Measurements from ENCODE around the gene FAAP100. TPM values are rescaled to one million over a fixed set of nuclear protein-coding genes. Genes with fewer than 3 reads are reported as not detected.

Gene FAAP100
- total and polyA plus RNA-seq, 2 experiments from 2014 or later: 25.2 to 44.9 TPM

- Histone ChIP-seq H3F3A (ENCODE audit: insufficient read depth) (no peaks in the 10 kb centered on the region), H3K9me3 (ENCODE audit: low read depth) (no peaks in the 10 kb centered on the region), H4K20me1 (ENCODE audit: insufficient read depth) (no peaks in the 10 kb centered on the region), H3K9ac (no peak overlapping the region), H2AFZ (no peak overlapping the region), H3K27me3 (replicated peaks; ENCODE audit: insufficient read depth) (peaks cover 7% of the 10 kb centered on the region; the same call in 1 of the 2 replicates), H3K9me2 (ENCODE audit: insufficient read depth) (no peaks in the 10 kb centered on the region), H3K79me2 (ENCODE audit: insufficient read depth) (no peaks in the 10 kb centered on the region), H3K4me2 (ENCODE audit: unreplicated experiment) (no peak overlapping the region), H3K4me3 (no peak overlapping the region), H3K36me3 (ENCODE audit: low read depth) (no peaks in the 10 kb centered on the region), H3K4me1 (ENCODE audit: insufficient read depth) (no peaks in the 10 kb centered on the region), H3K27ac (no peak overlapping the region)
- WGBS, 2 experiments (ENCODE audit: low coverage in 1 of 2, low lambda C conversion rate in 2 of 2, missing lambda C conversion rate in 2 of 2): 79 to 82% methylated on average over 16 of the region's 16 CpGs
- no peak for DNase-seq
- TF ChIP-seq EZH2 (IDR thresholded peaks at IDR 0.05; ENCODE audit: insufficient read depth, poor library complexity, severe bottlenecking) (no peak), EZH2phosphoT487 (IDR thresholded peaks at IDR 0.05; ENCODE audit: insufficient read depth, low read depth) (no peak)
- in situ Hi-C loops (cut with MboI): no loop called here
Measured at GRCh38 chr17:81493198-81494038, 58.7 kb downstream of the FAAP100 start.

- 72 to 79% methylated on average over 8 to 9 of the region's 9 CpGs for WGBS, 2 experiments (ENCODE audit: low coverage in 1 of 2, low lambda C conversion rate in 2 of 2, missing lambda C conversion rate in 2 of 2)
- DNase-seq: no peak
Measured at GRCh38 chr17:81492706-81493105, 59.4 kb downstream of the FAAP100 start.

GRCh38 chr17:81492202-81492601, 60.0 kb downstream of the FAAP100 start:
- in situ Hi-C loops (cut with MboI): no loop called here
- no peaks in the 10 kb centered on the region for H3K79me2 ChIP-seq (ENCODE audit: insufficient read depth)
- H3K36me3 ChIP-seq (ENCODE audit: low read depth): no peaks in the 10 kb centered on the region
- H3K4me2 ChIP-seq (ENCODE audit: unreplicated experiment): no peak overlapping the region
- H3K9me2 ChIP-seq (ENCODE audit: insufficient read depth): no peaks in the 10 kb centered on the region
- H2AFZ ChIP-seq: no peak overlapping the region
- 32 to 35% methylated on average over 18 of the region's 18 CpGs for WGBS, 2 experiments (ENCODE audit: low coverage in 1 of 2, low lambda C conversion rate in 2 of 2, missing lambda C conversion rate in 2 of 2)
- H3K4me3 ChIP-seq: no peak overlapping the region
- H3F3A ChIP-seq (ENCODE audit: insufficient read depth): no peaks in the 10 kb centered on the region
- TF ChIP-seq EZH2 (IDR thresholded peaks at IDR 0.05; ENCODE audit: insufficient read depth, poor library complexity, severe bottlenecking) (no peak), EZH2phosphoT487 (IDR thresholded peaks at IDR 0.05; ENCODE audit: insufficient read depth, low read depth) (no peak)
- no peak for DNase-seq
- no peaks in the 10 kb centered on the region for H4K20me1 ChIP-seq (ENCODE audit: insufficient read depth)
- no peaks in the 10 kb centered on the region for H3K9me3 ChIP-seq (ENCODE audit: low read depth)
- peaks cover 7% of the 10 kb centered on the region; the same call in 1 of the 2 replicates for H3K27me3 ChIP-seq (replicated peaks; ENCODE audit: insufficient read depth)
- H3K4me1 ChIP-seq (ENCODE audit: insufficient read depth): no peaks in the 10 kb centered on the region
- H3K9ac ChIP-seq: no peak overlapping the region
- H3K27ac ChIP-seq: no peak overlapping the region

More at GRCh38 chr17:81492706-81493105, 59.4 kb downstream of the FAAP100 start:
- H3K4me2 ChIP-seq (ENCODE audit: unreplicated experiment): no peak overlapping the region
- H4K20me1 ChIP-seq (ENCODE audit: insufficient read depth): no peaks in the 10 kb centered on the region
- no peaks in the 10 kb centered on the region for H3F3A ChIP-seq (ENCODE audit: insufficient read depth)
- H3K9ac ChIP-seq: no peak overlapping the region
- no peaks in the 10 kb centered on the region for H3K9me2 ChIP-seq (ENCODE audit: insufficient read depth)
- H3K27ac ChIP-seq: no peak overlapping the region
- no peak overlapping the region for H3K4me3 ChIP-seq
- no peaks in the 10 kb centered on the region for H3K79me2 ChIP-seq (ENCODE audit: insufficient read depth)
- no peaks in the 10 kb centered on the region for H3K4me1 ChIP-seq (ENCODE audit: insufficient read depth)
- in situ Hi-C loops (cut with MboI): no loop called here
- H2AFZ ChIP-seq: no peak overlapping the region
- H3K27me3 ChIP-seq (replicated peaks; ENCODE audit: insufficient read depth): peaks cover 7% of the 10 kb centered on the region; the same call in 1 of the 2 replicates
- no peaks in the 10 kb centered on the region for H3K36me3 ChIP-seq (ENCODE audit: low read depth)
- TF ChIP-seq EZH2 (IDR thresholded peaks at IDR 0.05; ENCODE audit: insufficient read depth, poor library complexity, severe bottlenecking): no peak
- TF ChIP-seq EZH2phosphoT487 (IDR thresholded peaks at IDR 0.05; ENCODE audit: insufficient read depth, low read depth): no peak
- no peaks in the 10 kb centered on the region for H3K9me3 ChIP-seq (ENCODE audit: low read depth)

- Histone ChIP-seq H3K4me2 (ENCODE audit: unreplicated experiment) (no peak overlapping the region), H3K27me3 (replicated peaks; ENCODE audit: insufficient read depth) (peaks cover 7% of the 10 kb centered on the region; the same call in 1 of the 2 replicates), H3K4me3 (no peak overlapping the region), H3F3A (ENCODE audit: insufficient read depth) (no peaks in the 10 kb centered on the region), H3K79me2 (ENCODE audit: insufficient read depth) (no peaks in the 10 kb centered on the region), H3K36me3 (ENCODE audit: low read depth) (no peaks in the 10 kb centered on the region), H3K9ac (no peak overlapping the region), H3K27ac (no peak overlapping the region), H3K9me3 (ENCODE audit: low read depth) (no peaks in the 10 kb centered on the region), H2AFZ (no peak overlapping the region), H4K20me1 (ENCODE audit: insufficient read depth) (no peaks in the 10 kb centered on the region), H3K4me1 (ENCODE audit: insufficient read depth) (no peaks in the 10 kb centered on the region), H3K9me2 (ENCODE audit: insufficient read depth) (no peaks in the 10 kb centered on the region)
- TF ChIP-seq EZH2 (IDR thresholded peaks at IDR 0.05; ENCODE audit: insufficient read depth, poor library complexity, severe bottlenecking): no peak
- TF ChIP-seq EZH2phosphoT487 (IDR thresholded peaks at IDR 0.05; ENCODE audit: insufficient read depth, low read depth): no peak
- DNase-seq: no peak
- WGBS, 2 experiments (ENCODE audit: low coverage in 1 of 2, low lambda C conversion rate in 2 of 2, missing lambda C conversion rate in 2 of 2): 1 to 15% methylated on average over 5 of the region's 5 CpGs
- in situ Hi-C loops (cut with MboI): no loop called here
Measured at GRCh38 chr17:81491761-81492160, 60.4 kb downstream of the FAAP100 start.

Measured in GM23248 (cell line).